Endothelial cell of umbilical vein (primary cell): ENCODE data around the gene ZNRF1. TPM values are rescaled to one million over a fixed set of nuclear protein-coding genes. Genes with fewer than 3 reads are reported as not detected.

Source experiments
- BruUV-seq: library from RNA; stranded (reverse); fragments of 400-500 nt; replicated peaks from 2 replicates; lab custom pipeline; 2021; lab: Mats Ljungman, UMichigan
- CTCF ChIA-PET: fragments of 300-600, 350-600 bp; sonication (Branson Sonifier 250); formaldehyde crosslinking; loops from one replicate; lab custom pipeline; 2021; ENCODE audit warnings: antibody characterized with exemption, inconsistent platforms; lab: Charles Lee
- POLR2A ChIA-PET: fragments of 300-600, 350-600 bp; sonication (Branson Sonifier 250); formaldehyde crosslinking; loops from one replicate; lab custom pipeline; 2021; ENCODE audit warnings: antibody characterized with exemption, inconsistent platforms; lab: Charles Lee
- DNase-seq: peaks from one replicate; pipeline ENCODE4 v3.0.0-alpha.2; 2011; ENCODE audit warnings: low read depth, low spot score
- FAIRE-seq: peaks from 2 replicates; lab custom pipeline; 2011; peaks lifted over from hg19 to GRCh38; lab: Jason Lieb, UNC
- H2AFZ ChIP-seq: 2 replicates; pipeline ENCODE4 v1.6.0; 2012; ENCODE audit warnings: low read depth, low read length, control low read depth, inconsistent platforms
- H3K27ac ChIP-seq: 2 replicates; pipeline ENCODE4 v1.5.1; 2011; ENCODE audit warnings: low read depth, mild to moderate bottlenecking, control low read depth, low read length, moderate library complexity; ENCODE audit not compliant: insufficient read depth
- H3K27me3 ChIP-seq, 2 experiments: 2 replicates each; pipeline versions ENCODE4 v1.6.0 to v1.6.1; 2011; ENCODE audit warnings: low read length in 2 of 2, mixed read lengths in 1 of 2; ENCODE audit not compliant: control insufficient read depth in 2 of 2, insufficient read depth in 2 of 2
- H3K36me3 ChIP-seq, 2 experiments: 2 replicates in 1 of 2; 3 replicates in 1 of 2; pipeline ENCODE4 v1.5.1; 2011; ENCODE audit warnings: low read length in 2 of 2, mild to moderate bottlenecking in 1 of 2, moderate library complexity in 1 of 2; ENCODE audit not compliant: control insufficient read depth in 2 of 2, insufficient read depth in 2 of 2; ENCODE audit errors: extremely low read depth in 1 of 2
- H3K4me1 ChIP-seq: 3 replicates; pipeline ENCODE4 v1.5.1; 2011; ENCODE audit warnings: mild to moderate bottlenecking, low read length; ENCODE audit not compliant: control insufficient read depth, insufficient read depth; ENCODE audit errors: extremely low read depth
- H3K4me2 ChIP-seq: 2 replicates; pipeline ENCODE4 v1.6.1; 2011; ENCODE audit warnings: low read length, control low read depth, mixed read lengths; ENCODE audit not compliant: insufficient read depth
- H3K4me3 ChIP-seq, 3 experiments: fragments of 200-600 bp in 1 of 3; sonication (generic), shearing (Covaris generic) in 1 of 3; replicated peaks in 1 of 3; 2 replicates each; pipeline ENCODE4 v1.5.1; 2011 to 2016; ENCODE audit warnings: control low read depth in 3 of 3, low read length in 3 of 3, mild to moderate bottlenecking in 2 of 3, inconsistent platforms in 1 of 3, low read depth in 1 of 3, moderate library complexity in 1 of 3; ENCODE audit not compliant: insufficient read depth in 1 of 3
- H3K79me2 ChIP-seq: 2 replicates; pipeline ENCODE4 v1.6.0; 2012; ENCODE audit warnings: low read length, inconsistent platforms; ENCODE audit not compliant: control insufficient read depth, insufficient read depth
- H3K9ac ChIP-seq: replicated peaks from 2 replicates; pipeline ENCODE3; 2011; ENCODE audit warnings: low read length, control low read depth; ENCODE audit not compliant: insufficient read depth; ENCODE audit errors: extremely low read depth
- H3K9me1 ChIP-seq: replicated peaks from 3 replicates; pipeline ENCODE4 v1.6.0; 2011; ENCODE audit warnings: mild to moderate bottlenecking, low read length; ENCODE audit not compliant: control insufficient read depth, insufficient read depth; ENCODE audit errors: extremely low read depth
- H3K9me3 ChIP-seq: replicated peaks from 2 replicates; pipeline ENCODE4 v1.5.1; 2012; ENCODE audit warnings: low read length, inconsistent platforms; ENCODE audit not compliant: control insufficient read depth, insufficient read depth
- H4K20me1 ChIP-seq: replicated peaks from 2 replicates; pipeline ENCODE3; 2011; ENCODE audit warnings: mild to moderate bottlenecking, low read length; ENCODE audit not compliant: control insufficient read depth, insufficient read depth; ENCODE audit errors: extremely low read depth
- EZH2 ChIP-seq: IDR thresholded peaks from 2 replicates; pipeline ENCODE4 v1.6.1; 2012; ENCODE audit warnings: borderline replicate concordance, low read depth, mild to moderate bottlenecking, moderate library complexity, low read length, inconsistent platforms; ENCODE audit not compliant: severe bottlenecking
- FOS ChIP-seq: IDR thresholded peaks from 2 replicates; pipeline ENCODE4 v1.6.1; 2011; ENCODE audit warnings: mild to moderate bottlenecking, low read length, moderate library complexity, borderline replicate concordance; ENCODE audit not compliant: insufficient read depth
- JUN ChIP-seq: IDR thresholded peaks from 2 replicates; pipeline ENCODE4 v1.6.1; 2011; ENCODE audit warnings: borderline replicate concordance, low read depth; ENCODE audit not compliant: insufficient read length, insufficient read depth
- MYC ChIP-seq: IDR thresholded peaks from one replicate; pipeline ENCODE4 v1.6.1; 2011; ENCODE audit warnings: mild to moderate bottlenecking, low read depth, low read length
- POLR2AphosphoS5 ChIP-seq: IDR thresholded peaks from 2 replicates; pipeline ENCODE4 v1.6.1; 2012; ENCODE audit warnings: low read depth, mild to moderate bottlenecking, control low read depth, low read length, moderate library complexity; ENCODE audit not compliant: insufficient read depth
- dilution Hi-C: fragments of 300-500 bp; cut with MboI; formaldehyde crosslinking; loops from one replicate; pipeline ENCODE4 v1.15.0; 2019; ENCODE audit warnings: low sequenced_read_pairs; ENCODE audit not compliant: extremely low pct_ligation_motif_present
- intact Hi-C: fragments of 100-400 bp; cut with micrococcal nuclease; formaldehyde crosslinking; loops from one replicate; pipeline ENCODE4 v1.10.0; 2022
- polyA plus RNA-seq, 4 experiments: library from polyadenylated mRNA; depleted of rRNA in 3 of 4; stranded (reverse) in 3 of 4; unstranded in 1 of 4; fragments of >200 nt; gene quantifications; 2 replicates each; pipeline versions ENCODE4 v1.2.1 to v1.2.3, GENCODE V29; 2011 to 2012; ENCODE audit warnings: missing spikeins in 1 of 4
- total RNA-seq: library from RNA; stranded (reverse); gene quantifications from 2 replicates; pipeline ENCODE4 v1.2.3, GENCODE V29; 2021

ZNRF1 gene
- total and polyA plus RNA-seq, 2 donors (not counting 3 experiments of a cell fraction or from before 2014, with no cell fraction given): 23.7 to 34.9 TPM

DNA sequence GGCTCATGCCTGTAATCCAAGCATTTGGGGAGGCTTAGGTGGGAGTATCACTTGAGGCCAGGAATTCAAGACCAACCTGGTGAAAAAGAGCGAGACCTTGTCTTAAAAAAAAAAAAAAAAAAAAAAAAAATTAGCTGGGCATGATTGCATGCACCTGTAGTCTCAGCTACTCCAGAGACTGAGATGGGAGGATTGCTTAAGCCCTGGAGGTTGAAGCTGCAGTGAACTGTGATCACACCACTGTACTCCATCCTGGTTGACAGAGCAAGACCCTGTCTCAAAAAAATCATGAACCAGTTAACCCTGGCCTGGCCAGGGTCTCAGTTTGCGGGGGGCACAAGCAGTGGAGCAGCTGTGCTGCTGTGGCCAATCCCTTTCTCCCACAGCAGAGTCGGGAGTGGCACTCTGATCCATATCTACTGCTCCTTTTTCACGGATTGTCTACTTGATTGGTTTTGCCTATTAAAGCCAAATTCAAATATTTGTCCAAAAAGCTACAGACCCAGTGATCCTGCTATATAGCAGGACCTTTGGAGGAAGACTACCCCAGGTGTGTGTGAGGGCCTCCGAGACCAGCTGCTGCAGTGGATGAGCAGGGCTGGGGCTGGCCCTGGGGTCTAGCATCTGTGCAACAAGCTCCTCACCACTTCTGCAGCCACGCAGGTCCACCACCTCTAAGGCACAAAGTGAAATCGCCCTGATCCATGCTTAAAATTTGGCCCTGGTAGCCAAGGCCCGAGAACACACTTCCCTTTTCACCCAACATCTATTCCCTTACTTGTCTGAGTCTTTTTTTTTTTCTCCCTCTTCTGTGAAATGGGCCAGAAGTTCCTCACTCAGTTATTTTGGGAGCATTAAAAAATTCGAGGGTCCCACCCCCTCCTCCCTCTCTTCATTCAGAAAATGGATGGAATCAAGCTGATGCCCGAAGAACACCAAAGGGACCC, 69.5 kb downstream of the ZNRF1 start:
- no peak overlapping the region for H3K4me2 ChIP-seq
- no peak overlapping the region for H3K27ac ChIP-seq
- CTCF ChIA-PET: interaction anchor here (1.0 kb wide), 1 partner anchor 19 kb away, joined by 3 read pairs; no protein-coding TSS in a partner anchor
- peaks cover 20% of the 10 kb centered on the region for H3K79me2 ChIP-seq
- H2AFZ ChIP-seq: no peak overlapping the region
- POLR2A ChIA-PET: no interaction called here
- DNase-seq: no peak
- TF ChIP-seq JUN: no peak
- no peak for TF ChIP-seq POLR2AphosphoS5
- no peak for TF ChIP-seq EZH2
- no peak for TF ChIP-seq FOS
- no peak for TF ChIP-seq MYC
- H3K9me1 ChIP-seq: no peaks in the 10 kb centered on the region
- no peaks in the 10 kb centered on the region for H3K4me1 ChIP-seq
- BruUV-seq: no TSS peak
- H4K20me1 ChIP-seq: peaks cover 6% of the 10 kb centered on the region
- no peak overlapping the region for H3K9ac ChIP-seq
- dilution Hi-C loops: no loop called here
- FAIRE-seq: no peak
- no peak overlapping the region for H3K4me3 ChIP-seq
- no peaks in the 10 kb centered on the region for H3K36me3 ChIP-seq
- intact Hi-C loops: no loop called here
- no peaks in the 10 kb centered on the region for H3K27me3 ChIP-seq
- H3K9me3 ChIP-seq: no peaks in the 10 kb centered on the region
